GM23338 (cell line): ENCODE data around the gene TEX13B. TPM values are rescaled to one million over a fixed set of nuclear protein-coding genes. Genes with fewer than 3 reads are reported as not detected.

Experiments
- ATAC-seq: fragments of 200-7000 bp; cut with Tn5 transposase; 3 replicates; pipeline ENCODE4 v1.9.1; 2020
- DNase-seq: peaks from one replicate; pipeline ENCODE4 v3.0.0-alpha.2; 2015; ENCODE audit warnings: low spot score
- H2AFZ ChIP-seq: fragments of 200-600 bp; sonication (generic); 2 replicates; pipeline ENCODE4 v1.8.0; 2016; ENCODE audit warnings: antibody characterized with exemption, mild to moderate bottlenecking, moderate library complexity
- H3F3A ChIP-seq: fragments of 200-600 bp; sonication (generic); replicated peaks from 2 replicates; pipeline ENCODE4 v1.8.0; 2017; ENCODE audit warnings: antibody characterized with exemption, mixed run types, low read depth
- H3K27ac ChIP-seq: fragments of 200-600 bp; sonication (generic); 2 replicates; pipeline ENCODE4 v1.6.1; 2016; ENCODE audit warnings: low read depth
- H3K27me3 ChIP-seq: fragments of 200-600 bp; sonication (generic); 2 replicates; pipeline ENCODE4 v1.8.0; 2016; ENCODE audit warnings: mild to moderate bottlenecking, mixed run types, moderate library complexity; ENCODE audit not compliant: insufficient read depth
- H3K36me3 ChIP-seq: fragments of 200-600 bp; sonication (generic); 2 replicates; pipeline ENCODE4 v1.8.0; 2016; ENCODE audit warnings: mild to moderate bottlenecking; ENCODE audit not compliant: insufficient read depth
- H3K4me1 ChIP-seq: fragments of 200-600 bp; sonication (generic); 2 replicates; pipeline ENCODE4 v1.8.0; 2016; ENCODE audit warnings: mild to moderate bottlenecking, moderate library complexity; ENCODE audit not compliant: insufficient read depth
- H3K4me2 ChIP-seq: fragments of 200-600 bp; sonication (generic); 2 replicates; pipeline ENCODE4 v1.7.1; 2017; ENCODE audit warnings: mixed run types
- H3K4me3 ChIP-seq: fragments of 200-600 bp; sonication (generic); 2 replicates; pipeline ENCODE4 v1.6.1; 2016; ENCODE audit warnings: mixed run types
- H3K79me2 ChIP-seq: fragments of 200-600 bp; sonication (generic); replicated peaks from 2 replicates; pipeline ENCODE4 v1.8.0; 2017; ENCODE audit warnings: mild to moderate bottlenecking; ENCODE audit not compliant: insufficient read depth
- H3K9me2 ChIP-seq: fragments of 200-600 bp; sonication (generic); 2 replicates; pipeline ENCODE4 v1.8.0; 2017; ENCODE audit not compliant: insufficient read depth
- H4K20me1 ChIP-seq: fragments of 200-600 bp; sonication (generic); replicated peaks from 2 replicates; pipeline ENCODE4 v1.8.0; 2017; ENCODE audit warnings: mild to moderate bottlenecking; ENCODE audit not compliant: insufficient read depth
- H3K27ac Mint-ChIP-seq: 2 replicates; pipeline ENCODE4 v1.8.0; 2020; ENCODE audit warnings: inconsistent platforms, mild to moderate bottlenecking, moderate library complexity, mixed read lengths
- H3K27me3 Mint-ChIP-seq: 3 replicates; pipeline ENCODE4 v1.8.0; 2022; ENCODE audit warnings: low read depth, mild to moderate bottlenecking, moderate library complexity, mixed read lengths, inconsistent platforms; ENCODE audit not compliant: insufficient read depth, poor library complexity
- H3K36me3 Mint-ChIP-seq: 3 replicates; pipeline ENCODE4 v1.8.0; 2021; ENCODE audit warnings: low read depth, mild to moderate bottlenecking, inconsistent platforms, moderate library complexity, mixed read lengths
- H3K4me1 Mint-ChIP-seq: 3 replicates; pipeline ENCODE4 v1.8.0; 2020; ENCODE audit warnings: mild to moderate bottlenecking, inconsistent platforms, mixed read lengths
- H3K4me3 Mint-ChIP-seq: 3 replicates; pipeline ENCODE4 v1.8.0; 2021; ENCODE audit warnings: moderate library complexity, mild to moderate bottlenecking, inconsistent platforms, mixed read lengths
- H3K9me3 Mint-ChIP-seq: 3 replicates; pipeline ENCODE4 v1.8.0; 2020; ENCODE audit warnings: moderate library complexity, mild to moderate bottlenecking, inconsistent platforms, mixed read lengths
- CREB1 ChIP-seq: fragments of 250-450 bp; sonication (Bioruptor Pico); IDR thresholded peaks from 2 replicates; pipeline ENCODE4 v1.5.0; 2020; ENCODE audit warnings: low read depth, mild to moderate bottlenecking, moderate library complexity
- EZH2 ChIP-seq: fragments of 200-600 bp; sonication (generic); IDR thresholded peaks from one replicate; pipeline ENCODE4 v1.8.0; 2017; ENCODE audit warnings: antibody characterized with exemption, mild to moderate bottlenecking, low read depth; ENCODE audit not compliant: unreplicated experiment
- EZH2phosphoT487 ChIP-seq: fragments of 200-600 bp; sonication (generic); IDR thresholded peaks from one replicate; pipeline ENCODE4 v1.8.1; 2018; ENCODE audit warnings: antibody characterized with exemption; ENCODE audit not compliant: unreplicated experiment
- NANOG ChIP-seq: IDR thresholded peaks from 2 replicates; pipeline ENCODE4 v1.6.1; 2016; ENCODE audit warnings: antibody characterized with exemption, borderline replicate concordance
- POLR2AphosphoS5 ChIP-seq: IDR thresholded peaks from 2 replicates; pipeline ENCODE4 v1.6.1; 2016; ENCODE audit warnings: antibody characterized with exemption, low read depth
- polyA plus RNA-seq: library from polyadenylated mRNA; unstranded; fragments of >200 nt; fragmentation: Nextera tagmentation; extraction: Ambion mirVana; gene quantifications from 2 replicates; pipeline ENCODE4 v1.2.1, GENCODE V29; 2016
- total RNA-seq: library from RNA; depleted of rRNA; stranded (reverse); fragments of >200 nt; shearing (Covaris generic); gene quantifications from 2 replicates; pipeline ENCODE4 v1.2.3, GENCODE V29; 2014
- TF ChIP-seq, protein P1 (sequence below): fragments of 250-450 bp; sonication (Bioruptor Pico); IDR thresholded peaks from 2 replicates; pipeline ENCODE4 v1.5.0; 2020; ENCODE audit warnings: mild to moderate bottlenecking, moderate library complexity
- TF ChIP-seq, protein P2 (sequence below): IDR thresholded peaks from one replicate; pipeline ENCODE4 v1.6.1; 2018; ENCODE audit warnings: antibody characterized with exemption; ENCODE audit not compliant: unreplicated experiment

TEX13B gene
- total and polyA plus RNA-seq, 2 experiments from 2014 or later = 0.16 TPM; not detected in 1

DNA sequence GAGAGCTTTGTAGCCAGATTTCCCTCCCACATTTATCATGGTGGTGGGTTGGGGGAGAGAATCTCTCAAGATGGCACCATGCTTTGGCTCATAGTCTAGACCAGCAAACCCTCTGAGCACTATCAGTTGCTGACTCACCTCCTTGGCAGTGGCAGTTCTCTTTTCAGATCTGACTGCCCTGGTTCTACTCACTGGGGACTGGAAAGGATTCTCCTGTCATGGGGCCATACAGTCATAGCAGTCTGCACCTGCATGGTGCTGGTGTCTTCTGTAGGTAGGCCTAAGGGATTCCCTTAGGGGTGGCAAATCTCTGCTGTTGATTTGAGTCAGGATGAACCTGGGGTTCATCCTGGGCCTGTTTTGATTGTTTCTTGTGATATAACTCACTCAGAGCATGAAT is 2.6 kb downstream of the TEX13B start:
- TF ChIP-seq, protein P1, sequence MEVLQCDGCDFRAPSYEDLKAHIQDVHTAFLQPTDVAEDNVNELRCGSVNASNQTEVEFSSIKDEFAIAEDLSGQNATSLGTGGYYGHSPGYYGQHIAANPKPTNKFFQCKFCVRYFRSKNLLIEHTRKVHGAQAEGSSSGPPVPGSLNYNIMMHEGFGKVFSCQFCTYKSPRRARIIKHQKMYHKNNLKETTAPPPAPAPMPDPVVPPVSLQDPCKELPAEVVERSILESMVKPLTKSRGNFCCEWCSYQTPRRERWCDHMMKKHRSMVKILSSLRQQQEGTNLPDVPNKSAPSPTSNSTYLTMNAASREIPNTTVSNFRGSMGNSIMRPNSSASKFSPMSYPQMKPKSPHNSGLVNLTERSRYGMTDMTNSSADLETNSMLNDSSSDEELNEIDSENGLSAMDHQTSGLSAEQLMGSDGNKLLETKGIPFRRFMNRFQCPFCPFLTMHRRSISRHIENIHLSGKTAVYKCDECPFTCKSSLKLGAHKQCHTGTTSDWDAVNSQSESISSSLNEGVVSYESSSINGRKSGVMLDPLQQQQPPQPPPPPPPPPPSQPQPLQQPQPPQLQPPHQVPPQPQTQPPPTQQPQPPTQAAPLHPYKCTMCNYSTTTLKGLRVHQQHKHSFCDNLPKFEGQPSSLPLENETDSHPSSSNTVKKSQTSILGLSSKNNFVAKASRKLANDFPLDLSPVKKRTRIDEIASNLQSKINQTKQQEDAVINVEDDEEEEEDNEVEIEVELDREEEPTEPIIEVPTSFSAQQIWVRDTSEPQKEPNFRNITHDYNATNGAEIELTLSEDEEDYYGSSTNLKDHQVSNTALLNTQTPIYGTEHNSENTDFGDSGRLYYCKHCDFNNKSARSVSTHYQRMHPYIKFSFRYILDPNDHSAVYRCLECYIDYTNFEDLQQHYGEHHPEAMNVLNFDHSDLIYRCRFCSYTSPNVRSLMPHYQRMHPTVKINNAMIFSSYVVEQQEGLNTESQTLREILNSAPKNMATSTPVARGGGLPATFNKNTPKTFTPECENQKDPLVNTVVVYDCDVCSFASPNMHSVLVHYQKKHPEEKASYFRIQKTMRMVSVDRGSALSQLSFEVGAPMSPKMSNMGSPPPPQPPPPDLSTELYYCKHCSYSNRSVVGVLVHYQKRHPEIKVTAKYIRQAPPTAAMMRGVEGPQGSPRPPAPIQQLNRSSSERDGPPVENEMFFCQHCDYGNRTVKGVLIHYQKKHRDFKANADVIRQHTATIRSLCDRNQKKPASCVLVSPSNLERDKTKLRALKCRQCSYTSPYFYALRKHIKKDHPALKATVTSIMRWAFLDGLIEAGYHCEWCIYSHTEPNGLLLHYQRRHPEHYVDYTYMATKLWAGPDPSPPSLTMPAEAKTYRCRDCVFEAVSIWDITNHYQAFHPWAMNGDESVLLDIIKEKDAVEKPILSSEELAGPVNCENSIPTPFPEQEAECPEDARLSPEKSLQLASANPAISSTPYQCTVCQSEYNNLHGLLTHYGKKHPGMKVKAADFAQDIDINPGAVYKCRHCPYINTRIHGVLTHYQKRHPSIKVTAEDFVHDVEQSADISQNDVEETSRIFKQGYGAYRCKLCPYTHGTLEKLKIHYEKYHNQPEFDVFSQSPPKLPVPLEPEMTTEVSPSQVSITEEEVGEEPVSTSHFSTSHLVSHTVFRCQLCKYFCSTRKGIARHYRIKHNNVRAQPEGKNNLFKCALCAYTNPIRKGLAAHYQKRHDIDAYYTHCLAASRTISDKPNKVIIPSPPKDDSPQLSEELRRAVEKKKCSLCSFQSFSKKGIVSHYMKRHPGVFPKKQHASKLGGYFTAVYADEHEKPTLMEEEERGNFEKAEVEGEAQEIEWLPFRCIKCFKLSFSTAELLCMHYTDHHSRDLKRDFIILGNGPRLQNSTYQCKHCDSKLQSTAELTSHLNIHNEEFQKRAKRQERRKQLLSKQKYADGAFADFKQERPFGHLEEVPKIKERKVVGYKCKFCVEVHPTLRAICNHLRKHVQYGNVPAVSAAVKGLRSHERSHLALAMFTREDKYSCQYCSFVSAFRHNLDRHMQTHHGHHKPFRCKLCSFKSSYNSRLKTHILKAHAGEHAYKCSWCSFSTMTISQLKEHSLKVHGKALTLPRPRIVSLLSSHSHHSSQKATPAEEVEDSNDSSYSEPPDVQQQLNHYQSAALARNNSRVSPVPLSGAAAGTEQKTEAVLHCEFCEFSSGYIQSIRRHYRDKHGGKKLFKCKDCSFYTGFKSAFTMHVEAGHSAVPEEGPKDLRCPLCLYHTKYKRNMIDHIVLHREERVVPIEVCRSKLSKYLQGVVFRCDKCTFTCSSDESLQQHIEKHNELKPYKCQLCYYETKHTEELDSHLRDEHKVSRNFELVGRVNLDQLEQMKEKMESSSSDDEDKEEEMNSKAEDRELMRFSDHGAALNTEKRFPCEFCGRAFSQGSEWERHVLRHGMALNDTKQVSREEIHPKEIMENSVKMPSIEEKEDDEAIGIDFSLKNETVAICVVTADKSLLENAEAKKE = no peak
- TF ChIP-seq NANOG (no peak), CREB1 (CRISPR knock-in tag) (no peak), EZH2 (no peak), POLR2AphosphoS5 (no peak), EZH2phosphoT487 (no peak)
- TF ChIP-seq, protein P2, sequence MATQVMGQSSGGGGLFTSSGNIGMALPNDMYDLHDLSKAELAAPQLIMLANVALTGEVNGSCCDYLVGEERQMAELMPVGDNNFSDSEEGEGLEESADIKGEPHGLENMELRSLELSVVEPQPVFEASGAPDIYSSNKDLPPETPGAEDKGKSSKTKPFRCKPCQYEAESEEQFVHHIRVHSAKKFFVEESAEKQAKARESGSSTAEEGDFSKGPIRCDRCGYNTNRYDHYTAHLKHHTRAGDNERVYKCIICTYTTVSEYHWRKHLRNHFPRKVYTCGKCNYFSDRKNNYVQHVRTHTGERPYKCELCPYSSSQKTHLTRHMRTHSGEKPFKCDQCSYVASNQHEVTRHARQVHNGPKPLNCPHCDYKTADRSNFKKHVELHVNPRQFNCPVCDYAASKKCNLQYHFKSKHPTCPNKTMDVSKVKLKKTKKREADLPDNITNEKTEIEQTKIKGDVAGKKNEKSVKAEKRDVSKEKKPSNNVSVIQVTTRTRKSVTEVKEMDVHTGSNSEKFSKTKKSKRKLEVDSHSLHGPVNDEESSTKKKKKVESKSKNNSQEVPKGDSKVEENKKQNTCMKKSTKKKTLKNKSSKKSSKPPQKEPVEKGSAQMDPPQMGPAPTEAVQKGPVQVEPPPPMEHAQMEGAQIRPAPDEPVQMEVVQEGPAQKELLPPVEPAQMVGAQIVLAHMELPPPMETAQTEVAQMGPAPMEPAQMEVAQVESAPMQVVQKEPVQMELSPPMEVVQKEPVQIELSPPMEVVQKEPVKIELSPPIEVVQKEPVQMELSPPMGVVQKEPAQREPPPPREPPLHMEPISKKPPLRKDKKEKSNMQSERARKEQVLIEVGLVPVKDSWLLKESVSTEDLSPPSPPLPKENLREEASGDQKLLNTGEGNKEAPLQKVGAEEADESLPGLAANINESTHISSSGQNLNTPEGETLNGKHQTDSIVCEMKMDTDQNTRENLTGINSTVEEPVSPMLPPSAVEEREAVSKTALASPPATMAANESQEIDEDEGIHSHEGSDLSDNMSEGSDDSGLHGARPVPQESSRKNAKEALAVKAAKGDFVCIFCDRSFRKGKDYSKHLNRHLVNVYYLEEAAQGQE = no peak
- H3K9me3 Mint-ChIP-seq = no peaks in the 10 kb centered on the region
- Histone ChIP-seq H3K9me2 (no peaks in the 10 kb centered on the region), H3K4me3 (no peak overlapping the region), H3K27ac (no peak overlapping the region), H3F3A (no peaks in the 10 kb centered on the region), H3K4me1 (peaks cover 13% of the 10 kb centered on the region; the same call in 1 of the 2 replicates), H3K4me2 (no peak overlapping the region), H3K79me2 (no peaks in the 10 kb centered on the region), H3K27me3 (no peaks in the 10 kb centered on the region), H2AFZ (no peak overlapping the region), H3K36me3 (no peaks in the 10 kb centered on the region), H4K20me1 (no peaks in the 10 kb centered on the region)
- DNase-seq (no peak), ATAC-seq (no peak)
- peak overlapping the region; percentile 35; the same call in 1 of the 2 replicates for H3K27ac Mint-ChIP-seq
- H3K36me3 Mint-ChIP-seq = peaks cover 14% of the 10 kb centered on the region; the same call in 1 of the 3 replicates
- peaks cover 22% of the 10 kb centered on the region for H3K4me1 Mint-ChIP-seq
- no peak overlapping the region for H3K4me3 Mint-ChIP-seq
- H3K27me3 Mint-ChIP-seq = peaks cover 2% of the 10 kb centered on the region
